HL-60 (cell line): ENCODE results near the gene SVOPL.

Experiments
- DNase-seq, 2 experiments: peaks; one replicate each; pipeline ENCODE4 v3.0.0-alpha.2; 2010 to 2020; ENCODE audit warnings: low read depth in 1 of 2, low spot score in 1 of 2
- H3K27ac ChIP-seq: fragments of 250-450 bp; sonication (Bioruptor Pico); replicated peaks from 2 replicates; pipeline ENCODE4 v1.5.1; 2020; ENCODE audit warnings: mild to moderate bottlenecking, moderate library complexity
- H3K27me3 ChIP-seq: fragments of 250-450 bp; sonication (Bioruptor Pico); 2 replicates; pipeline ENCODE4 v1.5.1; 2021; ENCODE audit warnings: mild to moderate bottlenecking, moderate library complexity; ENCODE audit not compliant: insufficient read depth, poor library complexity, severe bottlenecking
- H3K4me3 ChIP-seq: replicated peaks from 2 replicates; pipeline ENCODE4 v1.5.1; 2011; ENCODE audit warnings: mild to moderate bottlenecking, control low read depth, low read length; ENCODE audit not compliant: insufficient read depth
- GABPA ChIP-seq: IDR thresholded peaks from 2 replicates; pipeline ENCODE4 v1.6.1; 2012; ENCODE audit warnings: low read depth
- POLR2AphosphoS5 ChIP-seq: IDR thresholded peaks from 2 replicates; pipeline ENCODE4 v1.6.1; 2012; ENCODE audit warnings: low read depth
- SPI1 ChIP-seq: IDR thresholded peaks from 2 replicates; pipeline ENCODE4 v1.6.1; 2012; ENCODE audit warnings: low read depth, mild to moderate bottlenecking, borderline replicate concordance
- TF ChIP-seq, protein P1 (sequence below): IDR thresholded peaks from one replicate; pipeline ENCODE4 v1.5.1; 2011; ENCODE audit warnings: low read length, control low read depth, inconsistent platforms; ENCODE audit not compliant: insufficient read depth
- TF ChIP-seq, protein P2 (sequence below): IDR thresholded peaks from 2 replicates; pipeline ENCODE4 v1.6.1; 2012; ENCODE audit warnings: low read depth; ENCODE audit not compliant: insufficient replicate concordance

The SVOPL gene

DNA sequence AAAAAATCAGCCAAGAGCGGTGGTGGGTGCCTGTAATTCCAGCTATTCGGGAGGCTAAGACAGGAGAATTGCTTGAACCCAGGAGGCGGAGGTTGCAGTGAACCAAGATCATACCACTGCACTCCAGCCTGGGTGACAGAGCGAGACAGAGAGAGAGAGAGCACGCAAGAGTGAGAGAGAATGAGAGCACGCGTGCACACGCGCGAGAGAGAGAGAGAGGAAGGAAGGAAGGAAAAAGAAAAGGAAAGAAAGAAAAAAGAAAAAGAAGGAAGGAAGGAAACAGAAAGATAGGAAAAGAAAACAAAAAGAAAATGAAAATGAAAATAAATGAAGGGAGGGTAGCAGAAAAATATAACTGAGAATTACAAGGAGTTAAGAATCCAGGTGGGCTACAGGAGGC, 82.7 kb downstream of the SVOPL start:
- H3K4me3 ChIP-seq: no peak overlapping the region
- H3K27me3 ChIP-seq: no peaks in the 10 kb centered on the region
- TF ChIP-seq GABPA (no peak), SPI1 (no peak), POLR2AphosphoS5 (no peak)
- TF ChIP-seq, protein P1, sequence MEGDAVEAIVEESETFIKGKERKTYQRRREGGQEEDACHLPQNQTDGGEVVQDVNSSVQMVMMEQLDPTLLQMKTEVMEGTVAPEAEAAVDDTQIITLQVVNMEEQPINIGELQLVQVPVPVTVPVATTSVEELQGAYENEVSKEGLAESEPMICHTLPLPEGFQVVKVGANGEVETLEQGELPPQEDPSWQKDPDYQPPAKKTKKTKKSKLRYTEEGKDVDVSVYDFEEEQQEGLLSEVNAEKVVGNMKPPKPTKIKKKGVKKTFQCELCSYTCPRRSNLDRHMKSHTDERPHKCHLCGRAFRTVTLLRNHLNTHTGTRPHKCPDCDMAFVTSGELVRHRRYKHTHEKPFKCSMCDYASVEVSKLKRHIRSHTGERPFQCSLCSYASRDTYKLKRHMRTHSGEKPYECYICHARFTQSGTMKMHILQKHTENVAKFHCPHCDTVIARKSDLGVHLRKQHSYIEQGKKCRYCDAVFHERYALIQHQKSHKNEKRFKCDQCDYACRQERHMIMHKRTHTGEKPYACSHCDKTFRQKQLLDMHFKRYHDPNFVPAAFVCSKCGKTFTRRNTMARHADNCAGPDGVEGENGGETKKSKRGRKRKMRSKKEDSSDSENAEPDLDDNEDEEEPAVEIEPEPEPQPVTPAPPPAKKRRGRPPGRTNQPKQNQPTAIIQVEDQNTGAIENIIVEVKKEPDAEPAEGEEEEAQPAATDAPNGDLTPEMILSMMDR: no peak
- TF ChIP-seq, protein P2, sequence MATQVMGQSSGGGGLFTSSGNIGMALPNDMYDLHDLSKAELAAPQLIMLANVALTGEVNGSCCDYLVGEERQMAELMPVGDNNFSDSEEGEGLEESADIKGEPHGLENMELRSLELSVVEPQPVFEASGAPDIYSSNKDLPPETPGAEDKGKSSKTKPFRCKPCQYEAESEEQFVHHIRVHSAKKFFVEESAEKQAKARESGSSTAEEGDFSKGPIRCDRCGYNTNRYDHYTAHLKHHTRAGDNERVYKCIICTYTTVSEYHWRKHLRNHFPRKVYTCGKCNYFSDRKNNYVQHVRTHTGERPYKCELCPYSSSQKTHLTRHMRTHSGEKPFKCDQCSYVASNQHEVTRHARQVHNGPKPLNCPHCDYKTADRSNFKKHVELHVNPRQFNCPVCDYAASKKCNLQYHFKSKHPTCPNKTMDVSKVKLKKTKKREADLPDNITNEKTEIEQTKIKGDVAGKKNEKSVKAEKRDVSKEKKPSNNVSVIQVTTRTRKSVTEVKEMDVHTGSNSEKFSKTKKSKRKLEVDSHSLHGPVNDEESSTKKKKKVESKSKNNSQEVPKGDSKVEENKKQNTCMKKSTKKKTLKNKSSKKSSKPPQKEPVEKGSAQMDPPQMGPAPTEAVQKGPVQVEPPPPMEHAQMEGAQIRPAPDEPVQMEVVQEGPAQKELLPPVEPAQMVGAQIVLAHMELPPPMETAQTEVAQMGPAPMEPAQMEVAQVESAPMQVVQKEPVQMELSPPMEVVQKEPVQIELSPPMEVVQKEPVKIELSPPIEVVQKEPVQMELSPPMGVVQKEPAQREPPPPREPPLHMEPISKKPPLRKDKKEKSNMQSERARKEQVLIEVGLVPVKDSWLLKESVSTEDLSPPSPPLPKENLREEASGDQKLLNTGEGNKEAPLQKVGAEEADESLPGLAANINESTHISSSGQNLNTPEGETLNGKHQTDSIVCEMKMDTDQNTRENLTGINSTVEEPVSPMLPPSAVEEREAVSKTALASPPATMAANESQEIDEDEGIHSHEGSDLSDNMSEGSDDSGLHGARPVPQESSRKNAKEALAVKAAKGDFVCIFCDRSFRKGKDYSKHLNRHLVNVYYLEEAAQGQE: no peak
- H3K27ac ChIP-seq: no peak overlapping the region
- no peak for DNase-seq

DNA sequence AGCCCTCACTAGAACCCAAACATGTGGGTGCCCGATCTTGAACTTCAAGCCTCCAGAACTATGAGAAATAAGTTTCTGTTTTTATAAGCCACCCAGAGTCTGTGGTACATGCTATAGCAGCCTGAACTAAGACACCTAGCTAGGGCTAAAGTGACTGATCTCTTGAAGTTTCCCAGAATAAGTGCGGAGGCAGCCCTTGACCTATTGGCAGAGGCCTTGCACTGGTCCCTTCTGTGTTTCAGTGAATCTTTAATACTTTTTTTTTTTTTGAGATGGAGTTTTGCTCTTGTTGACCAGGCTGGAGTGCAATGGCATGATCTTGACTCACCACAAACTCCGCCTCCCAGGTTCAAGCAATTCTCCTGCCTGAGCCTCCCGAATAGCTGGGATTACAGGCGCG, 85.1 kb downstream of the SVOPL start:
- Histone ChIP-seq H3K4me3 (no peak overlapping the region), H3K27ac (no peak overlapping the region), H3K27me3 (no peaks in the 10 kb centered on the region)
- DNase-seq: no peak
- TF ChIP-seq, protein P2: no peak
- no peak for TF ChIP-seq SPI1
- TF ChIP-seq GABPA: no peak
- TF ChIP-seq POLR2AphosphoS5: no peak
- TF ChIP-seq, protein P1: no peak

DNA sequence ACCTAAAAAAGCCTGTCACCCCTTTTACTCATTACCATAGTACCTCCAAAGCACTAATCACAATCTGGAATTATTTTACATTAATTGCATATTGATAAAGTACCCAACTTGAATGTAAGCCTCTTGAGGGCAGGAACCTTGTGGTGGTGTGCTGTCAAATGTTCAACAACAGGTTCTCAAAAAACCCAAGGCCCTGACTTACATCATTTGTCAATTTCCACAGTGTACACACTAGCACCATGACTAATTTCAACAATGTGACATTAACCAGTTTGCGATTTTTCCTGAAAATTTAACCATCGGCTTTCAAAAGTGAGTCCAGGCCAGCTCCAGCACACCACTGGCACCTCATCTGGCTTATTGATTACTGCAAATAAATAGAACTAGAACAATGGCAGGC, 87.5 kb downstream of the SVOPL start:
- H3K27ac ChIP-seq: no peak overlapping the region
- TF ChIP-seq GABPA (no peak), SPI1 (no peak), POLR2AphosphoS5 (no peak)
- TF ChIP-seq, protein P1: no peak
- TF ChIP-seq, protein P2: no peak
- no peak for DNase-seq
- H3K4me3 ChIP-seq: no peak overlapping the region
- no peaks in the 10 kb centered on the region for H3K27me3 ChIP-seq
